RPMI7951 (cell line): ENCODE data around the gene TRIM49C. TPM values are rescaled to one million over a fixed set of nuclear protein-coding genes. Genes with fewer than 3 reads are reported as not detected.
"Not testable (repeated sequence)": the region's sequence is repeated elsewhere in the genome, so short reads cannot be mapped to it uniquely, and the experiment has no call there.

Source experiments
- DNase-seq: peaks from one replicate; pipeline ENCODE4 v3.0.0-alpha.2; 2012; ENCODE audit warnings: low read depth
- total RNA-seq: library from RNA; depleted of rRNA; stranded (reverse); fragments of >200 nt; shearing (Covaris generic); gene quantifications from 2 replicates; pipeline ENCODE4 v1.2.3, GENCODE V29; 2014; rRNA removed

The TRIM49C gene, protein sequence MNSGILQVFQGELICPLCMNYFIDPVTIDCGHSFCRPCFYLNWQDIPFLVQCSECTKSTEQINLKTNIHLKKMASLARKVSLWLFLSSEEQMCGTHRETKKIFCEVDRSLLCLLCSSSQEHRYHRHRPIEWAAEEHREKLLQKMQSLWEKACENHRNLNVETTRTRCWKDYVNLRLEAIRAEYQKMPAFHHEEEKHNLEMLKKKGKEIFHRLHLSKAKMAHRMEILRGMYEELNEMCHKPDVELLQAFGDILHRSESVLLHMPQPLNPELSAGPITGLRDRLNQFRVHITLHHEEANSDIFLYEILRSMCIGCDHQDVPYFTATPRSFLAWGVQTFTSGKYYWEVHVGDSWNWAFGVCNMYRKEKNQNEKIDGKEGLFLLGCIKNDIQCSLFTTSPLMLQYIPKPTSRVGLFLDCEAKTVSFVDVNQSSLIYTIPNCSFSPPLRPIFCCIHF
- not detected in 2 replicates for total RNA-seq

- DNase-seq = not testable (repeated sequence)
Observed at GRCh38 chr11:90030806-90031205, at the start of gene TRIM49C. Gene TRIM49C, plus strand, starts transcription at chr11:90031106. Its CDS starts 4,106 bp downstream, at chr11:90035212.

DNA sequence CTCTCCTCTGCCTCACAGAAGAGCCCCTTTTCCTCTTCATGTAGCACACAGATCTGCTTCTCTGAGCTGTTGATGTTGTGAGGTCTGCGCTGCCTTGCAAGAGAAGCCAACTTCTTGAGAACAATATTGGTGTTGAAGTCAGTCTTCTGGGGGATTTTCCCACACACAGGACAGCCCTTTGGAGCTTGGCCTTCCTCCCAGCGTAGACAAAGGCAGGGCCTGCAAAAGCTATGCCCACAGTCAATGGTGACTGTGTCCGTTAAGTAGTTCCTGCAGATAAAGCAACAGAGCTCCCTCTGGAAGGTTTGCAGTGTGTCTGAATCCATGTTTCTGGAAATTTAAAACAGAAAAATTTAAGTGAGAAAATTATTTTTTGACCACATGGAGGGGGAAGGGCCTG lies 6.7 kb upstream of the TRIM49C start:
- not testable (repeated sequence) for DNase-seq

DNA sequence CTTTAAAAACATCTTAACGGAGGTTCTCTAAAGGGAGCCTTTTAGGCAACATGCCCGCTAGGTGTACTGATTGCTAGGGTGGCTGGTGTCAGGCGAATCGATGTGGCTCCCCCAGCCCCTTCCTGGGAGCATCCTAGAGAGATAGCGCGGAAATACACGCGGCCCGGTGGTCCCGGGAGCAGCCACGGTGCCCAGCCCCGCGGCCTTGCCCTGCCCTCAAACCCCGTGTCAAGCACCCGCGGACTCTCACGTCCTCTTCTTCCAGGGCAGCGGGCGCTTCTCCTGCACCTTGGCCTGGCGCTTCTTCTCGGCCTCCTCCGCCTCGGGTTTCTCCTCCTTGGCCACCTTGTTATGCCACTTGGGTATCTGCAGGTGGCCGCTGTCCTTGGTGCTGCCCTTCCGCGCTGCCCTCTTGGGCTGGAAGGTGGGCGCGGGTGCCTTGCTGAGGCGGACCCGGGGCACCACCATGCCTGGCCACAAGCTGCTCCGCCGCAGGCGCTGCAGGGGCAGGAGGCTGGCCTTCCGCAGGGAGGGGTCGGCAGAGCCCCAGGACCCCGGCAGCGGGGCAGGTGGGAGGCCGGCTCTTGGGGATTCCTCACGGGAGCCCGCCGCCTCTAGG lies 20.8 kb downstream of the TRIM49C start:
- not testable (repeated sequence) for DNase-seq

GRCh38 chr11:90052311-90052710 lies 21.4 kb downstream of the TRIM49C start:
- not testable (repeated sequence) for DNase-seq

DNA sequence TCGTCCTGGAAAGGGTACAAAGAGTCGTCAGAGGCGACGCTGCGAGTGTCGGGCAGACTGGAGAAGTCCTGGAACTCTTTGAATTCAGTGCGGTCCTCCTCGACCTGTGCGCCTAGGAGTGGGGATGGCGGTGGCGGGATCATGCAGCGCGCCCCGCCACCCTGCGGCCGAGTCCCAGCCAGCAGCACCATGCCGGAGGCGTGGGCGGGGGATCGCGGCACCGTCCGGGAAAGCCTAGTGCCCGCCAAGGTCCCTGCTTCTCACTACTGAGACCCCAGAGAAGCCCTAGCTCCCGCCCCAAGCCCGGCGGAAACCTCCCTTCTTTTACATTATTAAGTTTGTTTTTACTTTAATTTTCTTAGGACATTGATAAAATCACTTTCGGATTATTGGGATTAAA lies 22.6 kb downstream of the TRIM49C start:
- not testable (repeated sequence) for DNase-seq

DNA sequence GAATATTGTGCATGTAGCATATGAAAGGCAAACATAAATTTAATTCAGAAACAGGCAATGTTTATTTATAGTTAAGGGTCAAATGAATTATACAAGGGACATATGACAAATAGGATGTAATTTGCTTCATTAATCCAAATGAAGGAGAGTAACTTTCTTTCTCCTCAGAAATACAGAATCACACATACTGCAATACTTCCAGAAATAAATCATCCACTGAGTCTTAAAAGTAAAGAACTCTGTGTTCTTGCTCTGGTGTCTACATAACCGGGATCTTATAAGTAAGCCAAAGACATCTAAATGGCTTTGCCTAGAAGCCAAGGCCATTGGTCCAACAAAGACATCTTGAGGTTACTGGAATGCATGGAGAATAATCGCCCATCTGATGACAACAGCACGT lies 54.7 kb downstream of the TRIM49C start, which contains the start of gene UBTFL1:
TSS of gene UBTFL1 (plus strand) at position 301 of the 400 bp plus-strand sequence. CDS start at position 301, 0 bp downstream.
- DNase-seq = not testable (repeated sequence)

GRCh38 chr11:90088731-90089130 lies 57.8 kb downstream of the TRIM49C start:
- DNase-seq = not testable (repeated sequence)

Other genes starting within 250 kb of the TRIM49C start
- gene TRIM49, start 222.5 kb upstream of the TRIM49C start, total RNA-seq = not detected in 2 replicates
- not detected in 2 replicates for gene TRIM64B, start 152.6 kb upstream of the TRIM49C start, total RNA-seq
- not detected in 2 replicates for gene TRIM49D1, start 108.9 kb upstream of the TRIM49C start, total RNA-seq
- gene TRIM49D2, start 107.0 kb upstream of the TRIM49C start, total RNA-seq = not detected in 2 replicates
- gene TRIM64, start 65.1 kb upstream of the TRIM49C start, total RNA-seq = not detected in 2 replicates
- not detected in 2 replicates for gene UBTFL1, start 54.8 kb downstream of the TRIM49C start, total RNA-seq
- gene NAALAD2, start 103.6 kb downstream of the TRIM49C start, total RNA-seq = 0.24 and 0.59 TPM in 2 replicates
- 38.9 and 44.2 TPM in 2 replicates for gene CHORDC1, start 191.9 kb downstream of the TRIM49C start, total RNA-seq